Measurements from ENCODE around the gene KDM5B. TPM values are rescaled to one million over a fixed set of nuclear protein-coding genes. Genes with fewer than 3 reads are reported as not detected.

Gene KDM5B
- total and polyA plus RNA-seq, 2 of the 8 experiments (the other 6 are each of a cell fraction or from before 2014, with no cell fraction given), result 73.3 to 210 TPM

GRCh38 chr1:202802034-202802433 is 6.2 kb downstream of the KDM5B start:
- H3K14ac ChIP-seq (ENCODE audit: insufficient read length), result no peak overlapping the region
- TF ChIP-seq CHD1 (IDR thresholded peaks at IDR 0.05; ENCODE audit: low read depth, low read length) (no peak), RFX5 (IDR thresholded peaks at IDR 0.05; ENCODE audit: borderline replicate concordance, low read depth, low read length) (no peak), JUND (IDR thresholded peaks at IDR 0.05; ENCODE audit: low read length) (no peak), TCF12 (IDR thresholded peaks at IDR 0.05; ENCODE audit: low read depth, low read length) (no peak), TEAD4 (IDR thresholded peaks at IDR 0.05; ENCODE audit: low read depth, low read length) (no peak), CREB1 (IDR thresholded peaks at IDR 0.05) (no peak)
- no peak overlapping the region for H4K91ac ChIP-seq (replicated peaks; ENCODE audit: insufficient read length, low read length)
- no peaks in the 10 kb centered on the region for H3K9me3 ChIP-seq (ENCODE audit: insufficient read depth in 2 of 2, low read depth in 1 of 2, low read length in 1 of 2)
- no peak overlapping the region for H2AFZ ChIP-seq (ENCODE audit: low read length)
- H2BK12ac ChIP-seq (ENCODE audit: low read depth, low read length), result no peak overlapping the region
- H3K79me1 ChIP-seq (ENCODE audit: low read depth, low read length), result peaks cover 1% of the 10 kb centered on the region
- no peak overlapping the region for H4K5ac ChIP-seq (ENCODE audit: insufficient read length, low read depth, low read length)
- DNase-seq (ENCODE audit: low read depth in 1 of 2, low spot score in 2 of 2) (no peak), FAIRE-seq (no peak)
- H2BK20ac ChIP-seq (ENCODE audit: low read length), result no peak overlapping the region
- CTCF ChIA-PET (ENCODE audit: partially characterized antibody), result no interaction called here
- no peak overlapping the region for H3K4me3 ChIP-seq (ENCODE audit: extremely low read depth in 1 of 4, insufficient read depth in 2 of 4, low read depth in 3 of 4, low read length in 4 of 4)
- H3K36me3 ChIP-seq (ENCODE audit: control insufficient read depth in 2 of 4, insufficient read depth in 4 of 4, low read length in 3 of 4), result no peaks in the 10 kb centered on the region; a peak in 1 of 8 replicates
- H3K56ac ChIP-seq (replicated peaks; ENCODE audit: insufficient read length, low read depth, low read length), result no peak overlapping the region
- no peak overlapping the region for H3K23ac ChIP-seq (ENCODE audit: insufficient read length)
- no peaks in the 10 kb centered on the region for H3K27me3 ChIP-seq (replicated peaks in 1 of 4; ENCODE audit: control insufficient read depth in 3 of 4, extremely low read depth in 1 of 4, insufficient read depth in 3 of 4, low read length in 3 of 4)
- H4K8ac ChIP-seq (ENCODE audit: extremely low read depth, insufficient read depth, low read length), result no peak overlapping the region
- H3K4me2 ChIP-seq (ENCODE audit: insufficient read depth in 1 of 2, low read depth in 2 of 2, low read length in 2 of 2), result no peak overlapping the region
- H2BK5ac ChIP-seq (ENCODE audit: low read depth, low read length), result no peak overlapping the region
- peaks cover 19 to 39% of the 10 kb centered on the region in 2 experiments for H4K20me1 ChIP-seq (replicated peaks in 1 of 2; ENCODE audit: control insufficient read depth in 1 of 2, insufficient read depth in 2 of 2, low read length in 2 of 2)
- no peak overlapping the region for H3K18ac ChIP-seq (ENCODE audit: extremely low read depth, low read length)
- H3K4me1 ChIP-seq (replicated peaks in 1 of 4; ENCODE audit: control insufficient read depth in 3 of 4, insufficient read depth in 4 of 4, low read length in 3 of 4), result peaks cover 0 to 10% (median 1%) of the 10 kb centered on the region in 4 experiments; a peak in 5 of 7 replicates
- no peak overlapping the region for H3K27ac ChIP-seq (ENCODE audit: low read depth, low read length)
- WGBS, 2 experiments (ENCODE audit: extremely low coverage in 1 of 2, insufficient coverage in 1 of 2, insufficient read length in 1 of 2, insufficient replicate concordance in 2 of 2, low coverage in 1 of 2, low lambda C conversion rate in 2 of 2, missing lambda C conversion rate in 1 of 2), result 73% methylated on average over 2 of the region's 2 CpGs; no CpG with 5 or more reads in 1 of the 2 experiments
- POLR2A ChIA-PET (ENCODE audit: partially characterized antibody), result interaction anchor here (1.8 to 2.0 kb wide), 2 partner anchors 10 to 56 kb away, joined by 4 to 8 read pairs; no protein-coding TSS in a partner anchor
- no peak overlapping the region for H3K9ac ChIP-seq (replicated peaks in 1 of 4; ENCODE audit: extremely low read depth in 1 of 4, low read depth in 3 of 4, low read length in 3 of 4)
- no peaks in the 10 kb centered on the region; the same call in 1 of the 2 replicates for H3K23me2 ChIP-seq (ENCODE audit: low read depth, low read length)
- no peak overlapping the region for H2AK5ac ChIP-seq (ENCODE audit: low read depth, low read length)
- H2BK15ac ChIP-seq (ENCODE audit: low read length), result no peak overlapping the region
- H3K4ac ChIP-seq (replicated peaks; ENCODE audit: insufficient read length, low read depth, low read length), result no peak overlapping the region
- H3K79me2 ChIP-seq (ENCODE audit: control insufficient read depth in 1 of 2, insufficient read depth in 2 of 2, low read length in 2 of 2), result peaks cover 78 to 100% of the 10 kb centered on the region in 2 experiments
- H2BK120ac ChIP-seq (replicated peaks; ENCODE audit: low read depth, low read length), result no peak overlapping the region

Data from H1 (cell line).